HG02970 (cell line): ENCODE results near the gene PUSL1.

Experiments used
- ATAC-seq: cut with Tn5 transposase; IDR thresholded peaks from one replicate; pipeline ENCODE4 v1.9.1; 2021; ENCODE audit warnings: mild to moderate bottlenecking, moderate library complexity, moderate number of reproducible peaks; ENCODE audit not compliant: unreplicated experiment, low FRiP score

The PUSL1 gene

DNA sequence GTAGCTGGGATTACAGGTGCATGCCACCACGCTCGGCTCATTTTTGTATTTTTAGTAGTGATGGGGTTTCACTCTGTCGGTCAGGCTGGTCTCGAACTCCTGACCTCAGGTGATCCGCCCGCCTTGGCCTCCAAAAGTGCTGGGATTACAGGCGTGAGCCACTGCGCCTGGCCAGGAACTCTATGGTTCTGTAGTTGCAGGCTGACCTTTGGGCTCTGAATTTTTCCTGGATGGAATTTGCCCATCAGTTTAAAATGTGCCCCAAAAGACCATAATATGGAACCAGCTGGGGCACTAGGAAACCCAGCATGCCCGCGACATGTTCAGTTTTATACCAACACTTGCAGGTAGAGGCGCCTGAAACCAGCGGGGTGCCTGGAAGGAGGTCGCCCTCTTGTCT, 29.8 kb upstream of the PUSL1 start:
- no peak for ATAC-seq

DNA sequence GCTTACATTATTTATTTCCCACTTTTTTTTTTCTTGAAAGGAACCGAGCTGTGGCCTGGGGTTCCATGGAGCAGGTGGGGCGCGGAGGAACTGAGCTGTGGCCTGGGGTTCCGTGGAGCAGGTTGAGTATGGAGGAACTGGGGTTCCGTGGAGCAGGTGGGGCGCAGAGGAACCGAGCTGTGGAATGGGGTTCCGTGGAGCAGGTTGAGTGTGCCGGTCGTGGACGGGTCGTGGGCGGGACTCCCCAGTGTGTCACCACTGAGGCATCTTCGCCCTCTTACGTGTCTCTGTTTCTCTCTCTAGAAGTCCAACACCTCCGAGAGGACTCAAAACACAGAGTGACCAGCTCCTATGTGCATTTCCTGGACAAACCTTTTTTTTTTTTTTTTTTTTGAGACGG, 29.4 kb upstream of the PUSL1 start:
- no peak for ATAC-seq

DNA sequence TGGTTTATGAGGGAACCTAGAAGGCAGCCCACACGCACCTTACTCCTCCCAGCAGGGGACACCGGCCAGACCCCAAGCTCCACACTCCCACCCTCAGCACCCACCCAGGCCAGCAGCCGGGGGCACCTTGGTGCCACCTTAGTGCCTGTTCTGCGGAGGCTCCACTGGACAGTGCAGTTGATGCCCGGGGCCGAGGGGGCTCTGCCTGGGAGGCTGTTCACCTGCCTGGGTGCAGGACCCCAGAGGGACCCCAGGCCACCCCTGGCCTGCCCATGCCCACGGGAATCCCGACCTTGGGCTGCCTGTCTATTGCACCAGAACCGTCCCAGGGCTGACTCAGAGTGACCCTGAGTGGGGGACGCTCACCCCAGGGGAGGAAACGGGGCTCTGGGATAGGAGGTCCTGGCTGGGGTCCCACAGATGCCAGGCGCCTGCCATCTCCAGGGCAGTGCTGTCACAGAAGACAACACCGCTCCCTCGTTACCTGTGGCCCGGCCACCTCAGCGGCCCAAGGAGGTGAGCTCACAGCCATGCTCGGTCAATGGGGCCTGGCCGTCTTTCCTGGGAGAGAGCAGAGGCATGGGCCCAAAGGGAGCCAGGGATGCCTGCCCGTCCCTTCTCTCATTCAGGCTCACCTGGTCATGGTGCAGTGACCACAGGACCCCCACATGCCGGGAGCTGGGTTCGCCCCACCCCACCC, 27.5 kb upstream of the PUSL1 start:
- ATAC-seq, result no peak

DNA sequence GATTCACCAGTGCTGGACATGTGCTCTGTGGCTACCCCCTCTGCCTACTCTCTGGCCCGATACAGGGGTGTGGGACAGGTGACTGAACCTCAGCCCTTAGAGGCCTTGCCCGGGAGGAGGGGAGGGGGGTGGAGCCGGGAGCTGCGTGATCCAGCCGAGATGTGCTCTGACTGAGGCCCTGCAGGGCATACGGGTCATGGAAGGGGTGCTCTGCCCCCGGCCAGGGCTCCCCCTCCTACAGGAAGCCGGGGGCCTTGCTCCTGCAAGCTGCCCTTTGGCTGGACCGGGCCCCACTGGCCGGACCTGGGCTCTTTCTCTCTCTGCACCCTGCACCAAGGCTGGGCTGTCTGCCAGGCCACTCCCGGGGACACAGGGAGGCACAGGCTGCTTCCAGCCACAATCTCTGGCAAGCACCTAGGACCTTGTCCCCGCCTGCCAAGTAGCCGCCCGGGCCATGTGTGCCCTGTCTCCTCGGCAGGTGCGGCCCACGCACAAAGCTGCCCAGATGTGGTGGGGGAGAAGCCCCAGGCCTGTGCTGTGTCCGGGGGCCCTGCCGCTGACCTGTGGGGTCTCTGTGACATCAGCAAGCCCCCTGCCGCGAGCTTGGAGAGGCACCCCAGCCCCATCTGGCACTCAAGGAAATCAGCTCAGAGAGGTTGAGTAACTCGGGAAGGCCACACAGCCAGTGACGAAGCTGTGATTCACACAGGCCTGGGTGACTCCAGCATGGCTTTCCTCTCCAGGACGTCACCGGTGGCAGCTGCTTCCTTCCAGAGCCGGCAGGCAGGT, 26.7 kb upstream of the PUSL1 start:
- ATAC-seq, result no peak

DNA sequence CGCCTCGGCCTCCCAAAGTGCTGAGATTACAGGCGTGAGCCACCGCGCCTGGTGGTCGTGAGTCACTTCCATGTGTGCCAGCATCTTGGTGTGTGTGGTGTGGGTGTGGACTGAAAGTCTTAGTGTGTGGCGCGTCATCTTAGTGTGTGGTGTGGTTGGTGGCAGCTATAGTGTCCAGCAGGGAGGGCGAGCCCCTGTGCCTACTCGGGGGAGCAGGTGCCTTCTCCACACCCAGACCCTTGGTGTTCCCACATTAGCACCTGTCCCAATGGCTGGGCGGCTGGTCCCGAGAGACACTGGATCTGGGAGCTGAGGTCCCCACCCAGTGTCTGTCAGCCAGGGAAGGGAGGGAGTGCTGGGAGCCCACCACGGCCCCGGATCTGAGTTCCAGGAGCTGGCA, 25.4 kb upstream of the PUSL1 start:
- no peak for ATAC-seq

DNA sequence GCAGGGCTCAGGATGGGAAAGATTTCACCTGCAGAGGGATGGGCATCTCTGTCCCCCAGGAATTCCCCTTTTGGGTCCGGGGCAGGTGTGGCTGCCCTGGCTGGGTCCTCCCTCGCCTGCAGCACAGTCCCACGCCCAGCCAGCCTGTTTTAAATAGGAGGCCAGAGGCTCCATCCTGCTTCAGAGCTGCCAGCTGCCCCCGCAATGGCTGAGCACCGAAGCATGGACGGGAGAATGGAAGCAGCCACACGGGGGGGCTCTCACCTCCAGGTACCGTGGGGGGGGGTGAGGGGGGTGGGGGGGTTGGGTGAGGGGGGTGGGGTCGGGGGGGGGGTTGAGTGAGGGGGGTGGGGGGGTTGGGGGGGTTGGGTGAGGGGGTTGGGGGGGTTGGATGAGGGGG, 24.6 kb upstream of the PUSL1 start:
- no peak for ATAC-seq

DNA sequence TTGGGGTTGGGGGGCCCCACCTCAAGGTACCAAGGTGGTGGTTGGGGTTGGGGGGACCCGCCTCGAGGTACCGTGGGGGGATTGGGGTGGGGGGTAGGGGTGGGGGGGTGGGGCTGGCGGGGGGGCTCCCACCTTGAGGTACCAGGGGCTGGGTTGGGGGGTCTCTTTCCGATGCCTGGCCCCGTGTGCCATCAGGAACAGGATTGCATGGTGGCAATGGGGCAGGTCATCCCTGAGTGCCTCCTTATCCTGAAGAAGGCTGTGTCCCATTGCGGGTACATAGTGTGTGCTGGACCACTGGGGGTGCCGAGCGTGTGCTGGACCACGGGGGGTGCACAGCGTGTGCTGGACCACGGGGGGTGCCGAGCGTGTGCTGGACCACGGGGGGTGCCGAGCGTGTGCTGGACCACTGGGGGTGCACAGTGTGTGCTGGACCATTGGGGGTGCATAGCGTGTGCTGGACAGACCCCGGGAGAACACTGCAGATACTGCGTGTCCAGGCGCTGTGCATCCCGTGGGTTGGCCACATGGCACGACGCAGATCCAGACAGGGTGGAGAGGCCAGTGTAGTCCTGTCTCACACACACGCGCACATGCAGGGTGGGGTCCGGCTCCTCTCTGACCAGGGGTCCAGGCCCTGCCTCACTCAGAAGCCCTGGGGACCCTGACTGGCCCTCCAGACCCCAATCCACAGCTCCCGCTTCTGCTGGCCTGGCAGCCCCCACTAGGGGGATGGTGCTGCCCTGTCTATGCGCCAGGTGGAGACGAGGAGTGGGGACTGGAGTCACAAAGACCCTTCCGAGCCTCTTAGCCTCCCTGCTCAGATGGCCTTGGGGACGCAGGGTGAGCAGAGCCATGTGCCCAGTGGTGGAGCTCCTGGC, 23.9 kb upstream of the PUSL1 start:
- ATAC-seq, result no peak

DNA sequence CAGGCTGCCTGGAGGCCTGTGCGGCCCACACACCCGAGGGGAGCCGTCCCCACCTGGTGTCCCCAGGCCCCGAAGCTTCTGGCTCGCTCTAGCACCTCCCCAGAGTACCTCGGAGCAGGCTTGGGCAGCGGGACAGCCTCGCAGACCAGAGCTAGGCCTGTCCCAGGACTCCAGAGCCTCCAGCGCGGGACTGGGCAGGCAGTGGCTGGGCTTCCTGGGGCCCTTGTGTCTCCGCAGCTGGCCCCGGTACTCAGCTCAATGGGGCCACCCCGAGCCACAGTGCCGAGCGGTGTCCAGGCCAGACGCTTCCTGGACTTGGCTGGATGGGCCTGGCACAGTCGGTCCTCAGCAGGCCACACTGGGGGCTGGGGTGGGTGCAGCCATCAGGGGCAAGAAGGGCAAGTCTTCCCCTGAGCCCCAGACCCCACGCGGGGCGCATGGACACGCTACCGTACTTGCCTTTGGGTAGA, 23.3 kb upstream of the PUSL1 start:
- no peak for ATAC-seq

DNA sequence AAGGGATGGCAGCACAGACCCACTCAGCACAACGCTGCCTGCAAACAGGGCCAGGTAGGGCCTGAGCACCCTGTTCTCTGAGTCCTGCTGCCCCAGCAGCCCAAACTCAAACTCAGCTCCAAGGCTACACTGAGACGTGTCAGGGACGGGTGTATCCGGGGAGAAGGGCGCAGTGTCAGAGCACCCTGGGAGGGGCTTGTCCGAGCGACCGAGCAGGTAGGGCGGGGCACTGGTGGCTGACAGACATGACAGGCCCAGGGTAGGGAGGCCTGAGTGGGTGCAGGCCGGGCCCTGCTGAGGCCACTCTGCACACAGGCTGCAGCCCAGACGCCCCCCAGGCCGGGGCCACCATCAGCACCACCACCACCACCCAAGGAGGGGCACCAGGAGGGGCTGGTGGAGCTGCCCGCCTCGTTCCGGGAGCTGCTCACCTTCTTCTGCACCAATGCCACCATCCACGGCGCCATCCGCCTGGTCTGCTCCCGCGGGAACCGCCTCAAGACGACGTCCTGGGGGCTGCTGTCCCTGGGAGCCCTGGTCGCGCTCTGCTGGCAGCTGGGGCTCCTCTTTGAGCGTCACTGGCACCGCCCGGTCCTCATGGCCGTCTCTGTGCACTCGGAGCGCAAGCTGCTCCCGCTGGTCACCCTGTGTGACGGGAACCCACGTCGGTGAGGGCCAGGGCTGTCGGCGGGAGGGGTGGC, 22.6 kb upstream of the PUSL1 start:
- ATAC-seq, result no peak

DNA sequence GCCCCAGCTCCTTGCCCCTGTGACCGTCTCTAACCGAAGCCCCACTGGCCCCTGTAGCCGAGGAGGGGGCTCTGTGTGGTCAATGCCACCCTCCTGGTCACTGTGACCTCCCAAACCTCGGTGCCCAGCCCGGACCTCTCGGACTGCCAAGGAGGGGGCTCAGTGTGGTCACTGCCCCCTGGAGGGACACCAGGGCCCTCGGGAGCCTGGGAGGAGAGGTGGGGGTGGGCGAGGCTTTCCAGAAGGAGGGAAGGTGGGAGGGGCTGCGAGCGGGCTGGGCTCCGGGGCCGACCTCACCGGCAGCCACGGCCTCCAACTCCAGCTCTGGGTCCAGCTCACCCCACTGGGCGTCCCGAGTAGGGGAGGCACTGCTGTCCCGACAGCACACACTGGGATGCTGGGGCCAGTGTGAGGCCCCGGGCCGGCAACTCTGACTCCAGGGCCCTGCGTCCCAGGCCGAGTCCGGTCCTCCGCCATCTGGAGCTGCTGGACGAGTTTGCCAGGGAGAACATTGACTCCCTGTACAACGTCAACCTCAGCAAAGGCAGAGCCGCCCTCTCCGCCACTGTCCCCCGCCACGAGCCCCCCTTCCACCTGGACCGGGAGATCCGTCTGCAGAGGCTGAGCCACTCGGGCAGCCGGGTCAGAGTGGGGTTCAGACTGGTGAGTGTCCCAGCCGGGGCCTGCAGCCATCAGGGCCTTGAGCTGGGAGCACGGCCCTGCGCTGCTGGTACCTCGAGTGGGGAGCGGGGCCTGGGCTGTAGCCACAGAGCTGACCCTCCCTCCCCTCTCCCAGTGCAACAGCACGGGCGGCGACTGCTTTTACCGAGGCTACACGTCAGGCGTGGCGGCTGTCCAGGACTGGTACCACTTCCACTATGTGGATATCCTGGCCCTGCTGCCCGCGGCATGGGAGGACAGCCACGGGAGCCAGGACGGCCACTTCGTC, 21.8 kb upstream of the PUSL1 start:
- ATAC-seq, result no peak

DNA sequence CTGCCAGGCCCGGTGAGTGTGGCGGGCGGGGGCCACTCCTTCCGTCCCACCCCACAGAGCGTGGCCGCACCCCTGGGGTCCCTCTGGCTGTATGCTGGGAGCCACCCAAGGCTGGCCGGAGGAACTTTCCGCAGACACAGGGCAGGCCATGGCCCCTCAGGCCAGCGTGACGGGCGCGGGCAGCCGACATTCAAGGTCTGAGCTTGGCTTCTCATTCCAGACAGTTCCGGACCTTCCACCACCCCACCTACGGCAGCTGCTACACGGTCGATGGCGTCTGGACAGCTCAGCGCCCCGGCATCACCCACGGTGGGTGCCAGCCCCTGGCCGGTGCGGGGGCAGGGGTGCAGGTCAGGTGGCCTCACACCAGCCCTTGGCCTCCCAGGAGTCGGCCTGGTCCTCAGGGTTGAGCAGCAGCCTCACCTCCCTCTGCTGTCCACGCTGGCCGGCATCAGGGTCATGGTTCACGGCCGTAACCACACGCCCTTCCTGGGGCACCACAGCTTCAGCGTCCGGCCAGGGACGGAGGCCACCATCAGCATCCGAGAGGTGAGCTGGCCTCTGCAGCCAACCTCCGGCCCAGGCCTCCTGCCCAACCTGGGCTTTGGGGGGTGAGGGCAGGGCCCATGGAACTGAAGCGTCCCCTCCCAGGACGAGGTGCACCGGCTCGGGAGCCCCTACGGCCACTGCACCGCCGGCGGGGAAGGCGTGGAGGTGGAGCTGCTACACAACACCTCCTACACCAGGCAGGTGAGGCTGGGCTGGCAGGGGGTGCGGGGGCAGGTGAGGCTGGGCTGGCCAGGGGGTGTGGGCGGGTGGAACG, 20.9 kb upstream of the PUSL1 start:
- no peak for ATAC-seq

DNA sequence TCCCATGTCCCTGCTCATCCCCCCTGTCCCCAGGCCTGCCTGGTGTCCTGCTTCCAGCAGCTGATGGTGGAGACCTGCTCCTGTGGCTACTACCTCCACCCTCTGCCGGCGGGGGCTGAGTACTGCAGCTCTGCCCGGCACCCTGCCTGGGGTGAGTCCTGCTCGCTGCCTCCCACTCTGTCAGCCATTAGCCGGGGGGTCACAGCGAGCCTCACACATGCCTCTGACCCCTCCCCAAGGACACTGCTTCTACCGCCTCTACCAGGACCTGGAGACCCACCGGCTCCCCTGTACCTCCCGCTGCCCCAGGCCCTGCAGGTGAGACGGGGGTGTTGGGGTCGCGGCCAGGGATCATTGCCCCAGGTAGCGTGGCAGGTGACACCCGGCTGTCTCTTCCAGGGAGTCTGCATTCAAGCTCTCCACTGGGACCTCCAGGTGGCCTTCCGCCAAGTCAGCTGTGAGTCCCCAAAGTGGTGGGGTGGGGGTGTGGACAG, 18.1 kb upstream of the PUSL1 start:
- ATAC-seq, result no peak

DNA sequence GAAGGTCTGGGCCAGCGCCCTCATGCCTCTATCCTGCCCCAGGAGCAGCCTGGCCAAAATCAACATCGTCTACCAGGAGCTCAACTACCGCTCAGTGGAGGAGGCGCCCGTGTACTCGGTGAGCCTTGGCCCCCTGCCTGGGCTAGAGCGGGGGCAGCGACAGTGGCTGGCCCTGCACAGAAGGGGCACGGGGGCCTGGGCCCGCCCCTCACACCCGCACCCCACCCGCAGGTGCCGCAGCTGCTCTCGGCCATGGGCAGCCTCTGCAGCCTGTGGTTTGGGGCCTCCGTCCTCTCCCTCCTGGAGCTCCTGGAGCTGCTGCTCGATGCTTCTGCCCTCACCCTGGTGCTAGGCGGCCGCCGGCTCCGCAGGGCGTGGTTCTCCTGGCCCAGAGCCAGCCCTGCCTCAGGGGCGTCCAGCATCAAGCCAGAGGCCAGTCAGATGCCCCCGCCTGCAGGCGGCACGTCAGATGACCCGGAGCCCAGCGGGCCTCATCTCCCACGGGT, 17.3 kb upstream of the PUSL1 start:
- no peak for ATAC-seq

DNA sequence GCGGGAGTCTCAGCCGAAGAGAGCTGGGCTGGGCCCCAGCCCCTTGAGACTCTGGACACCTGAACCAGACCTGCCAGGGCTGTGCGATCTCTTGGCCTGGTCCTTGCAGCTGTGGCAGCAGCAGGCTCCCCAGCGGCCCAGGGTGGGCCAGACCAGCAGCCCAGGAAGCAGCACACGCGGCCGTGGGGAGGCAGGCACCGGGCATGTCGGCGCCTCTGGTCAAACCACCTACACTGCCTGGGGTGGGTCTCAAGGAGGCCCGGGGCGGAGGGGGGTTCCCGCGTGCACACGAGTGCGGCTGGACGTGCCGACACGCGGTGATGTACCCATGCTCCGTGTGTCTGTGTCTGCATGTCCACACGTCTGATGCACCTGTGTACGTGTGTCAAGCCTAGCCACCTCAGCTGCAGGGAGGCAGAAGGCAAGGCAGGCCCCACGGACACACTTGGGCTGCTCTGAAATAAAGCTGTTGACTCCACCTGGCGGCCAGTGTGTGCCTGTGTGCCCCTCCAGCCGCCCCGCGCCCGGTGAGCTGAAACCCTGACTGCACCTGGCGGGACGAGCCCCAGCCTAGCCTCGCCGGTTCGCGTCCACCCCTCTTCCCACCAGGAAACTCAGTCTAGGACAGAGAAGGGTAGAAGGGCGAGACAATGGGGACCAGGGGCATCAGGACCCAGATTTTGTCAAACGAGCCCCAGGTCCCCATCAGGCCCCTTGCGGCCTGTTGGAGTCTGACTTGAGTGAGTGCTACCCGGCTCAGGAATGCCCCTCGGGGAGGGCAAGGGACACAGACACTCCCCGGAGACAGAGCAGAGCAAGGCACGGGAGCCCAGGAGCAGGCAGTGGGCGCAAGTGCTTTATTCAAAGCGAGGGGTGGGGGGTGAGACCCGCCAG, 16.6 kb upstream of the PUSL1 start:
- no peak for ATAC-seq

DNA sequence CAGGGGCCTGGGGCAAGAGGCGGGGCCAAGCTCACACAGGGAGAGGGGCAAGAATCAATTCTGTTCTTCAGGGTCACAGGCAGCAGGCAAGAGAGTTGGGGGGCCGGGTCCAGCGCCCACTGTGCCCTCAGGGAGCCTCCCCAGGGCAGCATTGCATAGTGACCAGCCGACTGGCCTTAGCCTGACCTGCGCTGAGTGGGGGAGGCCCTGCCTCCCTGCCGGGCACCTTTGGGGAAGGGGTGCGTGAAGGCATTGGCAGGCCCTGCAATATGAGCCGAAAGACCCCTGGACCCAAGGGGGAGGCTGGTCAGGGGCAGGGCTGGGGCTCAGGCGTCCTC, 16.0 kb upstream of the PUSL1 start:
- ATAC-seq, result no peak

DNA sequence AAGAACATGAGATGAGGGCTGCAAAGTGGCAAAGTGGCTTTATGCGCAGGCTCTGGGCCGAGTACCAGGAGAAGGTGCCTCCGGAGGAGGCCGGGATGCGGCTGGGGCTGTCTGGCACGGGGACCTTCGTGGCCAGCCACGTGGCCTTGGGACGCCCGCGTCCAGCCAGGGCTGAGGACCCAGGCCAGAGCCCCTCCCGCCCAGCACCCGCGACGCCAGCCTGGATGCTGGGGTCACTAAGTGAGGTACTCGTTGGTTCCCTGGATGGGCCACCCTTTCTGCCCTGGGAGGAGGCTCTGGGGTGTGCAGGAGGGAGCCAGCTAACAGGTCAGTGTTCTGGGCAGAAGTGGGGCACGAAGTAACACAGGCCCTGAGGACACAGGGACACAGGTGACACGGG, 15.5 kb upstream of the PUSL1 start:
- ATAC-seq, result no peak
